Measurements from ENCODE around the gene CLTB.

CLTB gene

GRCh38 chr5:176383248-176383905 lies 33.0 kb downstream of the CLTB start:
- DNase-seq (ENCODE audit: low read depth, low spot score), result no peak

- DNase-seq (ENCODE audit: low read depth, low spot score), result no peak
Observed at GRCh38 chr5:176382721-176383120, 33.6 kb downstream of the CLTB start.

- no peak for DNase-seq (ENCODE audit: low read depth, low spot score)
Observed at GRCh38 chr5:176381979-176382378, 34.4 kb downstream of the CLTB start.

GRCh38 chr5:176381423-176381822 lies 34.9 kb downstream of the CLTB start:
- DNase-seq (ENCODE audit: low read depth, low spot score), result no peak

GRCh38 chr5:176379881-176380280 lies 36.5 kb downstream of the CLTB start:
- no peak for DNase-seq (ENCODE audit: low read depth, low spot score)

- no peak for DNase-seq (ENCODE audit: low read depth, low spot score)
Observed at GRCh38 chr5:176373100-176373818, 43.1 kb downstream of the CLTB start.

GRCh38 chr5:176371621-176372539 lies 44.5 kb downstream of the CLTB start:
- DNase-seq (ENCODE audit: low read depth, low spot score), result no peak

- DNase-seq (ENCODE audit: low read depth, low spot score), result no peak
Observed at GRCh38 chr5:176369934-176370711, 46.2 kb downstream of the CLTB start.

GRCh38 chr5:176368726-176369125 lies 47.6 kb downstream of the CLTB start:
- DNase-seq (ENCODE audit: low read depth, low spot score), result no peak

GRCh38 chr5:176366232-176366894 lies 50.0 kb downstream of the CLTB start:
- DNase-seq (ENCODE audit: low read depth, low spot score), result no peak

- DNase-seq (ENCODE audit: low read depth, low spot score), result no peak
Observed at GRCh38 chr5:176365351-176366231, 50.7 kb downstream of the CLTB start, which contains the start of gene ARL10. Gene ARL10, plus strand, starts transcription at chr5:176365487. Its CDS starts 77 bp downstream, at chr5:176365564.

- no peak for DNase-seq (ENCODE audit: low read depth, low spot score)
Observed at GRCh38 chr5:176364765-176365350, 51.5 kb downstream of the CLTB start.

- no peak for DNase-seq (ENCODE audit: low read depth, low spot score)
Observed at GRCh38 chr5:176362233-176362490, 54.2 kb downstream of the CLTB start.

GRCh38 chr5:176361437-176362232 lies 54.7 kb downstream of the CLTB start, which contains the start of gene KIAA1191:
Gene KIAA1191, minus strand, starts transcription at chr5:176361764. Its CDS starts 2,256 bp downstream, at chr5:176359508.
- peak; percentile 57 for DNase-seq (ENCODE audit: low read depth, low spot score)

- no peak for DNase-seq (ENCODE audit: low read depth, low spot score)
Observed at GRCh38 chr5:176360894-176361436, 55.4 kb downstream of the CLTB start.

GRCh38 chr5:176359658-176360057 lies 56.7 kb downstream of the CLTB start:
- DNase-seq (ENCODE audit: low read depth, low spot score), result no peak

GRCh38 chr5:176356179-176356566 lies 60.2 kb downstream of the CLTB start:
- no peak for DNase-seq (ENCODE audit: low read depth, low spot score)

GRCh38 chr5:176355400-176356178 lies 60.8 kb downstream of the CLTB start:
- DNase-seq (ENCODE audit: low read depth, low spot score), result no peak

Measured in iPS DF 19.7 (cell line).